Caki2 (cell line): ENCODE results near the gene FLT1. TPM values are rescaled to one million over a fixed set of nuclear protein-coding genes. Genes with fewer than 3 reads are reported as not detected.

Experiments
- DNase-seq: peaks from one replicate; pipeline ENCODE4 v3.0.0-alpha.2; 2015; ENCODE audit warnings: low read depth
- in situ Hi-C: cut with HindIII; loops from 2 replicates; pipeline ENCODE4 v1.10.0; 2016; ENCODE audit warnings: low sequenced_read_pairs, low pct_unique_long_range_greater_than_20kb, mixed read lengths
- total RNA-seq: library from RNA; depleted of rRNA; stranded (reverse); fragments of >200 nt; shearing (Covaris generic); gene quantifications from 2 replicates; pipeline ENCODE4 v1.2.3, GENCODE V29; 2014; ENCODE audit warnings: low replicate concordance

Gene FLT1
- total RNA-seq, 1 experiment from 2014 or later, result not detected

- no peak for DNase-seq
- in situ Hi-C loops, result no loop called here
Observed at GRCh38 chr13:28325022-28325421, 169.9 kb downstream of the FLT1 start.

DNA sequence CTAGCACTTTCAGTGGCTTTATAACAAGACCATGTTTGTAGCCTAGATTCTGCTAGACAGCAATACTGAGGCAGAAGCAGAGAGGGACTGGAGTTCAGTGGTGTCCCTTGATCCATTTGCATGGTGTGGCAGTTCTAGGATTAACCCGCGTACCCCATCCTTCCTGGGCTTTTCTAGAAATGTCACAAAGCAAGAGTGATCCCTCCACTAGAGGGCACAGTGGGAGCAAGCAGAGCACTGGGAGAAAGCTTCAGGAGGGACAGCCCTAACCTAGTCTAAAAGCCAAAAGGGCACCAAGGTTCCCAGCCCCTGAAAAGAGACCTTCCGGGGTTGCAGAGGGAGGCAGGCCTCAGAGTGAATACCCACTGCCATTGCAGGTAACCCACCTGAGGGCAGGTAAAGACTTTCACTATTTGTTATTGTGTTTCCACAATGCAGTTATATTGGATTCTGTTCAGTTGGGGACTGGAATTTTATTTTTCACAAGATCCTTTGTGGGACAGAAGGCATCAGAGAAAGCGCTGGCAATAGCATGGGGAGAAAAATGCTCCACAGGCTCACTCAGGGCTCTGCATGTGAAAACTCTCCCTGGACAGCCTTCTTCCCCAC, 170.6 kb downstream of the FLT1 start:
- DNase-seq, result peak; percentile 16
- in situ Hi-C loops, result no loop called here

DNA sequence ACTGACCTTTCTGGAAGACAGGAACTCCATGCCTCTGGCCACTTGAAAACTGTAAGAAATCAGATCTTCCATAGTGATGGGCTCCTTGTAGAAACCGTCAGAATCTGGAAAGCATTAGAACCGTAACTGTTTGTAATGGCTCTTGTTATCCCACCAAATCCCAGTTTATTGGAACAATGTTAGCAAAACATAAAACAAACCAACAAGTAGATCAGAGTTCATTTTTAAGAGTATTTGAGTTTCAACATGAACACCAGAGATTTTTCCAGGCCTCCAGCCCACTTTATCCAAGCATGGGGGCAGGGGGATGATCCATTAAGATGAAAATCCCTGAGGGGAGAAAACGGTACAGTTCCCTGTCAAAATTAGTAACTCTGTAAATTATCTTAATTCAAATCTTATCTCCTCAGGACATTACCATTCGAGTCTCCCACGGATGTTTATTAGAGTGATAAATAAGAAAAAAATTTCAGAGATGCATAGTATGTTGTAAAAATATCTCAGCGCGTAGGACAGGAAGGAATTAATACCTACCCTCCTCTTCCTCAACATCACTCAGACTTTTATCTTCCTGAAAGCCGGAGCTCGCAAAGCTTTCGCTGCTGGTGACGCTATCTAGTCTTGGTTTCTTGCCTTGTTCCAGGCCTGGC, 172.5 kb downstream of the FLT1 start:
- in situ Hi-C loops, result no loop called here
- DNase-seq, result no peak

- in situ Hi-C loops, result no loop called here
- DNase-seq, result no peak
Observed at GRCh38 chr13:28321756-28322155, 173.2 kb downstream of the FLT1 start.

GRCh38 chr13:28320884-28321574, 173.9 kb downstream of the FLT1 start:
- in situ Hi-C loops, result no loop called here
- DNase-seq, result no peak

- in situ Hi-C loops, result no loop called here
- DNase-seq, result no peak
Observed at GRCh38 chr13:28320209-28320608, 174.7 kb downstream of the FLT1 start.

DNA sequence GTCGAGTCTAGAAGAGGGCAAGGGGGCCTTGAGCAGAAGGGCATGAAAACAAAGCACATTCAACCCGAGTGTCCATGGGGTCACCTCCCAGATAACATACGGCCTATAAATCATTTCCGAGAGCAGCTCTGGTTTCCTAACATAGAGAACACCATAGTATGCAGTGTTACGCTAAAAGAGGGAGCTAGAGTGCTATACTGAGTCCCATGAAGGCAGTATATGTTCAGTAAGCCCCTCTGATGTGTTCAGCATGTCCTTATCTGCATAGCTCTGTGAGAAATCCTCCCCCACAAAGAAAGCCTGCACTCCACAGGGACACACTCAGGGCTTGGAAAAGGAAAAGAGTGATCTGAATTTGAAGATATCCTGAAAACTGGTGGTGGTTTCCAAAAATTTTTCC, 175.4 kb downstream of the FLT1 start:
- no peak for DNase-seq
- in situ Hi-C loops, result no loop called here

GRCh38 chr13:28318496-28318895, 176.4 kb downstream of the FLT1 start:
- DNase-seq, result no peak
- in situ Hi-C loops, result no loop called here

- DNase-seq, result no peak
- in situ Hi-C loops, result no loop called here
Observed at GRCh38 chr13:28316836-28317235, 178.1 kb downstream of the FLT1 start.

DNA sequence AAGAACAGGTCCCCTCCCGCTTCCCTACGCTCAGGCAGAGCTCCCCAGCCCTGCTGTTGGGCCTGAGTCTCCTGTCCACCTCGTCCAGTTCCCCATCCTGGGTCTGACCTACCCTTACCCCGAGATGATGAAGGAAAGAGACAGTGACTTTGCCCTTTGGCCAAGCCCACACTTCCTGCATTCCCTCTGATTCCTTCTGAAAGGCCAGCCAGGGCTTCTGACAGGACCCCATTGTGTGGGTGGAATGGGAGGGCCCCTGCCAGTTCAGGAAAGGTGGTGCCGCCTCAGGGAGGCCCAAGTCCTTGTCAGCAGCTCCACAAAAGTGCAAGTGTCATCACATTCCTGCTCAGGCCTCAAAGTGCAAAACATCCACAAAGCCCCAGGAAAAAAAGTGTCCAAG, 178.8 kb downstream of the FLT1 start:
- in situ Hi-C loops, result no loop called here
- DNase-seq, result no peak

GRCh38 chr13:28314879-28315278, 180.0 kb downstream of the FLT1 start:
- in situ Hi-C loops, result no loop called here
- no peak for DNase-seq

GRCh38 chr13:28313579-28313978, 181.3 kb downstream of the FLT1 start:
- in situ Hi-C loops, result no loop called here

GRCh38 chr13:28306325-28306724, 188.6 kb downstream of the FLT1 start:
- in situ Hi-C loops, result no loop called here
- no peak for DNase-seq

More at GRCh38 chr13:28313579-28313978, 181.3 kb downstream of the FLT1 start:
- no peak for DNase-seq

DNA sequence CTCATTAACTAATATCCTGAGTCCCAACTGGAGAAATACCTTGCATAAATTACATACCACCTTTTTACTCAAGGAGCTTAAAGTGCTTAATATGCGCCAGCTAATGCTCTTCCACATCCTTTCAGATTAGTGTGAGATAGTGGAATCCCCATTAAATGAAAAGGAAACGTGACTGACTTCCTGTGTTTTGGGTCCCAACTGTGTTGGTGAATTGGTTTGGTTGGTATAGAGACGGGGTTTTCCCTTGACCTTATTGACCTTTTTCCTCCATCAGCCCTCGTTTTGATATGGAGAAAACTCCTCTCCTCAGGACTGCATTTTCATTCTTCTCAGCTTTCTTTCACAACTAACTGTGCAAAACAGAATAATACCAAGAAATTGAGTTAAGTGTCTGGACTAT, 193.1 kb downstream of the FLT1 start:
- DNase-seq, result no peak
- in situ Hi-C loops, result no loop called here

GRCh38 chr13:28299916-28300315, 195.0 kb downstream of the FLT1 start:
- DNase-seq, result no peak
- in situ Hi-C loops, result no loop called here

GRCh38 chr13:28297341-28297740, 197.6 kb downstream of the FLT1 start:
- in situ Hi-C loops, result no loop called here
- DNase-seq, result no peak

GRCh38 chr13:28286263-28286662, 208.7 kb downstream of the FLT1 start:
- no peak for DNase-seq
- in situ Hi-C loops, result no loop called here

DNA sequence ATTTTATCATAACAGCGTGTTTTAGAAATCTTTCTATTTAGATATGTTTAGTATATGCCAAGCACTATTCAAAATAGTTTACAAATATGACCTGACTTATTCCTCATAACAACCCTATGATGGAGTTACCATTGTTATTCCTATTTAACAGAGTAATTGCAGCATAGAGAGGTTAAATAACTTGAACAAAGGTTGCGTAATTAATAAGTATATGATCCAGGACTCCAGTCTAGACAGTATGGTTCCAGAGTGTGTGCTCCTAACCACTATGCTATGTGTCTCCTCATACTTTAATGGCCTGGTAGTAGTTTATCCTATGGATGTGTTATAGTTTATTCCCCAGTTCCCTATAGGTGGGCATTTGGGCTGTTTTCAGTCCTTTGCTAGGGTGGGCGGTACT, 211.3 kb downstream of the FLT1 start:
- in situ Hi-C loops, result no loop called here
- DNase-seq, result no peak

- no peak for DNase-seq
- in situ Hi-C loops, result no loop called here
Observed at GRCh38 chr13:28282451-28282850, 212.5 kb downstream of the FLT1 start.

DNA sequence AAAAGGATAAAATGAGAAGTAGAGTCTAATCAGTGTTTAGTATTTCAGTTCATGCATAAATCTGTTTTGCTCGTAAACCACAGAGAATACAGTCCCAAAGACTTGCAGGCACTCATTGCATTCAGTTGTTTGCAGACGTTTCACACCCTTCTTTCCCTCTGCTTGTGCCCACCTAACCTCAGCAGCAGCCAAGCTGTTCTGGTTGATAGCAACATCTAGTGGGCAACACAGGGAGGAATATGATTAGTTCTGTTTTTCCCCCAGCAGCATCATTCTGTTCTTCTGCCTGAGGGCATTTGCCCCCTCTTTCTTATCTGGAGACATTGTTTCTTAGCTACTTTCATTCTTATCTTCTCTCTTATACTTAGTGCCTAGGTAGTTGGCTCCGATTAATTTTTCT, 221.0 kb downstream of the FLT1 start:
- DNase-seq, result no peak
- in situ Hi-C loops, result no loop called here
